HepG2 (cell line): ENCODE results near the gene LYSET. TPM values are rescaled to one million over a fixed set of nuclear protein-coding genes. Genes with fewer than 3 reads are reported as not detected.
A peak's percentile ranks its signal among the peaks of the same experiment; 100 is the strongest.

Experiments
- CTCF ChIP-seq: sonication (generic); formaldehyde crosslinking; IDR thresholded peaks from 2 replicates; pipeline ENCODE4 v1.5.0; 2020; ENCODE audit warnings: mild to moderate bottlenecking, missing genetic modification reagents, moderate library complexity
- KIAA2018 ChIP-seq: sonication (generic); formaldehyde crosslinking; IDR thresholded peaks from 2 replicates; pipeline ENCODE4 v1.5.0; 2020; ENCODE audit warnings: mild to moderate bottlenecking, missing genetic modification reagents, borderline replicate concordance
- NR2F1 ChIP-seq, 2 experiments: fragments of 450-650 bp in 1 of 2; formaldehyde crosslinking in 1 of 2; IDR thresholded peaks; 2 replicates each; pipeline versions ENCODE4 v1.5.0 to v1.6.1; 2016 to 2020; ENCODE audit warnings: mild to moderate bottlenecking in 1 of 2, missing compliant biosample characterization in 1 of 2, missing genetic modification reagents in 1 of 2, moderate library complexity in 1 of 2
- NR3C1 ChIP-seq: sonication (generic); formaldehyde crosslinking; IDR thresholded peaks from 2 replicates; pipeline ENCODE4 v1.4.0; 2020; ENCODE audit warnings: missing genetic modification reagents
- SETDB1 ChIP-seq: sonication (generic); formaldehyde crosslinking; IDR thresholded peaks from 2 replicates; pipeline ENCODE4 v1.5.1; 2020; ENCODE audit warnings: missing genetic modification reagents, mild to moderate bottlenecking, borderline replicate concordance
- SNAI1 ChIP-seq: sonication (generic); formaldehyde crosslinking; IDR thresholded peaks from 2 replicates; pipeline ENCODE4 v1.5.0; 2020; ENCODE audit warnings: mild to moderate bottlenecking, missing genetic modification reagents, borderline replicate concordance
- TCF7L2 ChIP-seq: IDR thresholded peaks from 2 replicates; pipeline ENCODE4 v1.6.1; 2011; ENCODE audit warnings: mild to moderate bottlenecking, low read depth, low read length, moderate library complexity
- WIZ ChIP-seq: sonication (generic); formaldehyde crosslinking; IDR thresholded peaks from 2 replicates; pipeline ENCODE4 v1.5.1; 2020; ENCODE audit warnings: mild to moderate bottlenecking, missing genetic modification reagents
- XBP1 ChIP-seq: sonication (generic); formaldehyde crosslinking; IDR thresholded peaks from 2 replicates; pipeline ENCODE4 v1.5.0; 2020; ENCODE audit warnings: missing genetic modification reagents
- ZFX ChIP-seq: sonication (generic); formaldehyde crosslinking; IDR thresholded peaks from 2 replicates; pipeline ENCODE4 v1.4.0; 2020; ENCODE audit warnings: mild to moderate bottlenecking, low read depth, missing genetic modification reagents, moderate library complexity
- ZNF780A ChIP-seq: sonication (generic); formaldehyde crosslinking; IDR thresholded peaks from 2 replicates; pipeline ENCODE4 v1.8.0; 2022; ENCODE audit warnings: mild to moderate bottlenecking, missing genetic modification reagents, moderate library complexity
- polyA plus RNA-seq, 8 experiments: library from polyadenylated mRNA; depleted of rRNA in 3 of 8; stranded (reverse) in 7 of 8; unstranded in 1 of 8; fragments of >200 nt; fragmentation: Illumina TruSeq in 4 of 8; extraction: Trizol in 4 of 8; gene quantifications; 2 replicates each; pipeline versions ENCODE4 v1.2.1 to v1.2.3, GENCODE V29; 2011 to 2016; ENCODE audit warnings: low read depth in 4 of 8, missing spikeins in 1 of 8, mixed read lengths in 1 of 8; ENCODE audit not compliant: insufficient read depth in 1 of 8
- total RNA-seq, 5 experiments: library from RNA; depleted of rRNA; stranded (reverse); fragments of >200 nt; fragmentation: Illumina TruSeq; extraction: Trizol; gene quantifications; 2 replicates each; pipeline ENCODE4 v1.2.3, GENCODE V29; 2016; ENCODE audit warnings: low read depth in 1 of 5
- TF ChIP-seq, protein P1 (sequence below): sonication (generic); formaldehyde crosslinking; IDR thresholded peaks from 2 replicates; pipeline ENCODE4 v1.8.0; 2022; ENCODE audit warnings: missing genetic modification reagents, mild to moderate bottlenecking, moderate library complexity, borderline replicate concordance
- TF ChIP-seq, protein P2 (sequence below): sonication (generic); formaldehyde crosslinking; IDR thresholded peaks from 2 replicates; pipeline ENCODE4 v1.4.0; 2020; ENCODE audit warnings: mild to moderate bottlenecking, missing genetic modification reagents

The LYSET gene
- total and polyA plus RNA-seq, 2 of the 13 experiments (the other 11 are each of a cell fraction or from before 2014, with no cell fraction given) = 19.1 to 36.6 TPM

- TF ChIP-seq, protein P1, sequence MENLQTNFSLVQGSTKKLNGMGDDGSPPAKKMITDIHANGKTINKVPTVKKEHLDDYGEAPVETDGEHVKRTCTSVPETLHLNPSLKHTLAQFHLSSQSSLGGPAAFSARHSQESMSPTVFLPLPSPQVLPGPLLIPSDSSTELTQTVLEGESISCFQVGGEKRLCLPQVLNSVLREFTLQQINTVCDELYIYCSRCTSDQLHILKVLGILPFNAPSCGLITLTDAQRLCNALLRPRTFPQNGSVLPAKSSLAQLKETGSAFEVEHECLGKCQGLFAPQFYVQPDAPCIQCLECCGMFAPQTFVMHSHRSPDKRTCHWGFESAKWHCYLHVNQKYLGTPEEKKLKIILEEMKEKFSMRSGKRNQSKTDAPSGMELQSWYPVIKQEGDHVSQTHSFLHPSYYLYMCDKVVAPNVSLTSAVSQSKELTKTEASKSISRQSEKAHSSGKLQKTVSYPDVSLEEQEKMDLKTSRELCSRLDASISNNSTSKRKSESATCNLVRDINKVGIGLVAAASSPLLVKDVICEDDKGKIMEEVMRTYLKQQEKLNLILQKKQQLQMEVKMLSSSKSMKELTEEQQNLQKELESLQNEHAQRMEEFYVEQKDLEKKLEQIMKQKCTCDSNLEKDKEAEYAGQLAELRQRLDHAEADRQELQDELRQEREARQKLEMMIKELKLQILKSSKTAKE = no peak
- TF ChIP-seq SNAI1 (CRISPR knock-in tag) (no peak), SETDB1 (no peak), ZFX (CRISPR knock-in tag) (0 out of 2 replicates have a peak, but pooled peaks have one; percentile 16), NR2F1 (CRISPR knock-in tag; IDR thresholded peaks at IDR 0.05) (no peak), WIZ (CRISPR knock-in tag) (no peak), KIAA2018 (no peak), NR3C1 (CRISPR knock-in tag) (no peak), CTCF (CRISPR knock-in tag) (peak; percentile 35; the same call in 1 of the 2 replicates), XBP1 (CRISPR knock-in tag) (no peak), ZNF780A (CRISPR knock-in tag) (no peak), TCF7L2 (no peak)
- TF ChIP-seq, protein P2, sequence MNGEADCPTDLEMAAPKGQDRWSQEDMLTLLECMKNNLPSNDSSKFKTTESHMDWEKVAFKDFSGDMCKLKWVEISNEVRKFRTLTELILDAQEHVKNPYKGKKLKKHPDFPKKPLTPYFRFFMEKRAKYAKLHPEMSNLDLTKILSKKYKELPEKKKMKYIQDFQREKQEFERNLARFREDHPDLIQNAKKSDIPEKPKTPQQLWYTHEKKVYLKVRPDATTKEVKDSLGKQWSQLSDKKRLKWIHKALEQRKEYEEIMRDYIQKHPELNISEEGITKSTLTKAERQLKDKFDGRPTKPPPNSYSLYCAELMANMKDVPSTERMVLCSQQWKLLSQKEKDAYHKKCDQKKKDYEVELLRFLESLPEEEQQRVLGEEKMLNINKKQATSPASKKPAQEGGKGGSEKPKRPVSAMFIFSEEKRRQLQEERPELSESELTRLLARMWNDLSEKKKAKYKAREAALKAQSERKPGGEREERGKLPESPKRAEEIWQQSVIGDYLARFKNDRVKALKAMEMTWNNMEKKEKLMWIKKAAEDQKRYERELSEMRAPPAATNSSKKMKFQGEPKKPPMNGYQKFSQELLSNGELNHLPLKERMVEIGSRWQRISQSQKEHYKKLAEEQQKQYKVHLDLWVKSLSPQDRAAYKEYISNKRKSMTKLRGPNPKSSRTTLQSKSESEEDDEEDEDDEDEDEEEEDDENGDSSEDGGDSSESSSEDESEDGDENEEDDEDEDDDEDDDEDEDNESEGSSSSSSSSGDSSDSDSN (CRISPR knock-in tag) = peak; percentile 24; the same call in 1 of the 2 replicates
Observed at GRCh38 chr14:93137864-93138263, 47.3 kb upstream of the LYSET start (continued).
